HepG2 (cell line): ENCODE results near the gene CCNF.

Source experiments
- CEBPZ ChIP-seq: IDR thresholded peaks from 2 replicates; pipeline ENCODE4 v1.6.1; 2012; ENCODE audit warnings: low read length, improper control_type of control experiment
- JUNB ChIP-seq: sonication (generic); formaldehyde crosslinking; IDR thresholded peaks from 2 replicates; pipeline ENCODE4 v1.8.0; 2022; ENCODE audit warnings: missing genetic modification reagents, mild to moderate bottlenecking, borderline replicate concordance
- PBX2 ChIP-seq: IDR thresholded peaks from 2 replicates; pipeline ENCODE4 v1.6.1; 2016; ENCODE audit warnings: control low read depth
- POLR2A ChIP-seq, 2 experiments: IDR thresholded peaks; 2 replicates each; pipeline ENCODE4 v1.6.1; 2011; ENCODE audit warnings: low read depth in 2 of 2, low read length in 2 of 2, mild to moderate bottlenecking in 1 of 2, moderate library complexity in 1 of 2; ENCODE audit not compliant: insufficient read depth in 1 of 2
- RXRA ChIP-seq: sonication (generic); formaldehyde crosslinking; IDR thresholded peaks from 2 replicates; pipeline ENCODE4 v1.5.1; 2020; ENCODE audit warnings: missing genetic modification reagents
- ZFX ChIP-seq: sonication (generic); formaldehyde crosslinking; IDR thresholded peaks from 2 replicates; pipeline ENCODE4 v1.4.0; 2020; ENCODE audit warnings: mild to moderate bottlenecking, low read depth, missing genetic modification reagents, moderate library complexity
- ZNF496 ChIP-seq: sonication (generic); formaldehyde crosslinking; IDR thresholded peaks from 2 replicates; pipeline ENCODE4 v1.8.1; 2023; ENCODE audit warnings: mild to moderate bottlenecking, moderate library complexity, missing genetic modification reagents; ENCODE audit not compliant: insufficient replicate concordance
- ZNF766 ChIP-seq: sonication (generic); formaldehyde crosslinking; IDR thresholded peaks from 2 replicates; pipeline ENCODE4 v1.5.0; 2020; ENCODE audit warnings: missing genetic modification reagents, borderline replicate concordance
- TF ChIP-seq, protein P1 (sequence below): sonication (generic); formaldehyde crosslinking; IDR thresholded peaks from 2 replicates; pipeline ENCODE4 v1.9.0; 2022; ENCODE audit warnings: missing genetic modification reagents, mild to moderate bottlenecking, borderline replicate concordance

DNA sequence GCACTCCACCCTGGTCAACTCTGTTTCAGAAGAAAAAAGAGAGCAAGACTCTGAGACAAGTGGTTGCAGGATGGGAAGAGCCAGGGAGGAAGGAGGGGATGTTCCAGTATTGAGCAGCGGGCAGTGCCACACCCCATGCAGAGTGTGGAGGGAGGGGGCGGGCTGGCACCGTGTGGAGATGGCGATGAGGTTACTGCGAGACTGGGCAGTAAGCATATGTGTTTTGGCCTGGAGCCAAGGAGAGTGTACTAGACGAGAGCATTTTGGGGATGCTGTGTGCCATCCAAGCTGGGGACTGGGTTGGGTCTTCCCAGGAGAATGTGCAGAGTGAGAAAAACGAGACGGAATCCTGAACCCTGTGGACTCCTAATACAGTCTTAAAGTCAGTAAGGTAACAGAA is 49.0 kb downstream of the CCNF start:
- TF ChIP-seq ZFX (CRISPR knock-in tag), result no peak
- no peak for TF ChIP-seq ZNF766 (CRISPR knock-in tag)
- TF ChIP-seq, protein P1, sequence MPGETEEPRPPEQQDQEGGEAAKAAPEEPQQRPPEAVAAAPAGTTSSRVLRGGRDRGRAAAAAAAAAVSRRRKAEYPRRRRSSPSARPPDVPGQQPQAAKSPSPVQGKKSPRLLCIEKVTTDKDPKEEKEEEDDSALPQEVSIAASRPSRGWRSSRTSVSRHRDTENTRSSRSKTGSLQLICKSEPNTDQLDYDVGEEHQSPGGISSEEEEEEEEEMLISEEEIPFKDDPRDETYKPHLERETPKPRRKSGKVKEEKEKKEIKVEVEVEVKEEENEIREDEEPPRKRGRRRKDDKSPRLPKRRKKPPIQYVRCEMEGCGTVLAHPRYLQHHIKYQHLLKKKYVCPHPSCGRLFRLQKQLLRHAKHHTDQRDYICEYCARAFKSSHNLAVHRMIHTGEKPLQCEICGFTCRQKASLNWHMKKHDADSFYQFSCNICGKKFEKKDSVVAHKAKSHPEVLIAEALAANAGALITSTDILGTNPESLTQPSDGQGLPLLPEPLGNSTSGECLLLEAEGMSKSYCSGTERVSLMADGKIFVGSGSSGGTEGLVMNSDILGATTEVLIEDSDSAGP, result no peak
- TF ChIP-seq JUNB, result no peak
- TF ChIP-seq RXRA (CRISPR knock-in tag), result no peak
- TF ChIP-seq PBX2 (CRISPR knock-in tag), result no peak
- no peak for TF ChIP-seq ZNF496 (CRISPR knock-in tag)
- no peak for TF ChIP-seq POLR2A (IDR thresholded peaks at IDR 0.05; ENCODE audit: insufficient read depth in 1 of 2, low read depth in 2 of 2, low read length in 2 of 2)
- TF ChIP-seq CEBPZ, result no peak
